K562 (cell line): ENCODE data around the gene FARSA. TPM values are rescaled to one million over a fixed set of nuclear protein-coding genes. Genes with fewer than 3 reads are reported as not detected.
"Not testable (repeated sequence)": the region's sequence is repeated elsewhere in the genome, so short reads cannot be mapped to it uniquely, and the experiment has no call there.

Source experiments
- ASH1L ChIP-seq: fragments of 450-650 bp; IDR thresholded peaks from 2 replicates; pipeline ENCODE4 v1.6.1; 2018; ENCODE audit warnings: borderline replicate concordance, mild to moderate bottlenecking, low read depth; ENCODE audit not compliant: partially characterized antibody
- DPF2 ChIP-seq: fragments of 450-650 bp; IDR thresholded peaks from 2 replicates; pipeline ENCODE4 v1.6.1; 2016
- EP400 ChIP-seq: fragments of 450-650 bp; IDR thresholded peaks from 2 replicates; pipeline ENCODE4 v1.6.1; 2017; ENCODE audit warnings: antibody characterized with exemption, mild to moderate bottlenecking, moderate library complexity
- LARP7 ChIP-seq: fragments of 450-650 bp; IDR thresholded peaks from 2 replicates; pipeline ENCODE4 v1.6.1; 2016
- LEF1 ChIP-seq: fragments of 450-650 bp; IDR thresholded peaks from 2 replicates; pipeline ENCODE4 v1.6.1; 2016; ENCODE audit warnings: mild to moderate bottlenecking
- MIER1 ChIP-seq: fragments of 450-650 bp; IDR thresholded peaks from 2 replicates; pipeline ENCODE4 v1.6.1; 2016; ENCODE audit warnings: antibody characterized with exemption, mild to moderate bottlenecking, low read depth
- TOE1 ChIP-seq, 2 experiments: fragments of 450-650 bp in 1 of 2; sonication (generic) in 1 of 2; formaldehyde crosslinking in 1 of 2; IDR thresholded peaks; 2 replicates each; pipeline versions ENCODE4 v1.7.1 to v1.8.0; 2016 to 2022; ENCODE audit warnings: borderline replicate concordance in 2 of 2, mild to moderate bottlenecking in 2 of 2, antibody characterized with exemption in 1 of 2, inconsistent platforms in 1 of 2, low read depth in 1 of 2, missing genetic modification reagents in 1 of 2, moderate library complexity in 1 of 2
- ZNF197 ChIP-seq: fragments of 200-800 bp; sonication (Bioruptor generic); IDR thresholded peaks from 2 replicates; pipeline ENCODE4 v1.6.1; 2016; ENCODE audit warnings: low read depth, missing genetic modification characterization, missing compliant biosample characterization
- ZNF384 ChIP-seq: IDR thresholded peaks from 2 replicates; pipeline ENCODE4 v1.6.1; 2012; ENCODE audit warnings: low read depth, low read length, improper control_type of control experiment
- polyA plus RNA-seq, 8 experiments: library from polyadenylated mRNA; depleted of rRNA in 4 of 8; stranded (reverse) in 5 of 8; unstranded in 3 of 8; fragments of >200 nt; fragmentation: Nextera tagmentation in 2 of 8; fragmentation: Illumina TruSeq in 1 of 8; extraction: Ambion mirVana in 2 of 8; extraction: Trizol in 1 of 8; gene quantifications; 2 replicates each; pipeline versions ENCODE4 v1.2.1 to v1.2.3, GENCODE V29; 2011 to 2014; ENCODE audit warnings: inconsistent platforms in 1 of 8, missing spikeins in 1 of 8
- total RNA-seq, 7 experiments: library from RNA; depleted of rRNA in 6 of 7; stranded (reverse); fragments of >200 nt in 6 of 7; fragmentation: Illumina TruSeq in 2 of 7; extraction: Trizol in 2 of 7; gene quantifications; 2 replicates each; pipeline versions ENCODE4 v1.2.1 to v1.2.3, GENCODE V29; 2011 to 2021; ENCODE audit warnings: low replicate concordance in 1 of 7
- TF ChIP-seq, protein P1 (sequence below): fragments of 450-650 bp; IDR thresholded peaks from 2 replicates; pipeline ENCODE4 v1.7.1; 2018; ENCODE audit warnings: mild to moderate bottlenecking, low read depth; ENCODE audit not compliant: partially characterized antibody
- TF ChIP-seq, protein P2 (sequence below), 2 experiments: fragments of 450-650 bp; conservative IDR thresholded peaks; 2 replicates each; pipeline ENCODE4 v1.6.1; 2017; ENCODE audit warnings: mild to moderate bottlenecking in 2 of 2, moderate library complexity in 2 of 2
- TF ChIP-seq, protein P3 (sequence below), 2 experiments: fragments of 450-650 bp; IDR thresholded peaks; 2 replicates each; pipeline ENCODE4 v1.6.1; 2018; ENCODE audit warnings: mild to moderate bottlenecking in 2 of 2, low read depth in 1 of 2; ENCODE audit not compliant: partially characterized antibody in 2 of 2
- TF ChIP-seq, protein P4 (sequence below): fragments of 450-650 bp; IDR thresholded peaks from 2 replicates; pipeline ENCODE4 v1.6.1; 2016; ENCODE audit warnings: borderline replicate concordance

Gene FARSA
- total and polyA plus RNA-seq, 9 of the 15 experiments (the other 6 are each of a cell fraction or from before 2014, with no cell fraction given), result 25.2 to 237 (median 89.6) TPM

DNA sequence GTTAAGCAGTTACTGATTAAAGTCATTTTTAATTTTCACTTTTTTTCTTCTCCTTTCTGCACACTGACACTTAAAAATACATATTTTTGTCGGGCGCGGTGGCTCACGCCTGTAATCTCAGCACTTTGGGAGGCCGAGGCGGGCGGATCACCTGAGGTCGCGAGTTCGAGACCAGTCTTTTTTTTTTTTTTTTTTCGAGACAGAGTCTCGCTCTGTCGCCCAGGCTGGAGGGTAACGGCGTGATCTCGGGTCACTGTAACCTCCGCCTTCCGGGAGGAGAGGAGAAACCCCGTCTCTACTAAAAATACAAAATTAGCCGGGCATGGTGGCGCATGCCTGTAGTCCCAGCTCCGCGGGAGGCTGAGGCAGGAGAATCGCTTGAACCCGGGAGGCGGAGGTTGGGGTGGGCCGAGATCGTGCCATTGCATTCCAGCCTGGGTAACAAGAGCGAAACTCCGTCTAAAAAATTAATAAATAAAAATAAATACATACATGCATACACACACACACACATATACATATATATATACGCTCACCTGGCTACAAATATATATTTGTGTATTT lies 24.0 kb upstream of the FARSA start (continued):
- TF ChIP-seq, protein P1, sequence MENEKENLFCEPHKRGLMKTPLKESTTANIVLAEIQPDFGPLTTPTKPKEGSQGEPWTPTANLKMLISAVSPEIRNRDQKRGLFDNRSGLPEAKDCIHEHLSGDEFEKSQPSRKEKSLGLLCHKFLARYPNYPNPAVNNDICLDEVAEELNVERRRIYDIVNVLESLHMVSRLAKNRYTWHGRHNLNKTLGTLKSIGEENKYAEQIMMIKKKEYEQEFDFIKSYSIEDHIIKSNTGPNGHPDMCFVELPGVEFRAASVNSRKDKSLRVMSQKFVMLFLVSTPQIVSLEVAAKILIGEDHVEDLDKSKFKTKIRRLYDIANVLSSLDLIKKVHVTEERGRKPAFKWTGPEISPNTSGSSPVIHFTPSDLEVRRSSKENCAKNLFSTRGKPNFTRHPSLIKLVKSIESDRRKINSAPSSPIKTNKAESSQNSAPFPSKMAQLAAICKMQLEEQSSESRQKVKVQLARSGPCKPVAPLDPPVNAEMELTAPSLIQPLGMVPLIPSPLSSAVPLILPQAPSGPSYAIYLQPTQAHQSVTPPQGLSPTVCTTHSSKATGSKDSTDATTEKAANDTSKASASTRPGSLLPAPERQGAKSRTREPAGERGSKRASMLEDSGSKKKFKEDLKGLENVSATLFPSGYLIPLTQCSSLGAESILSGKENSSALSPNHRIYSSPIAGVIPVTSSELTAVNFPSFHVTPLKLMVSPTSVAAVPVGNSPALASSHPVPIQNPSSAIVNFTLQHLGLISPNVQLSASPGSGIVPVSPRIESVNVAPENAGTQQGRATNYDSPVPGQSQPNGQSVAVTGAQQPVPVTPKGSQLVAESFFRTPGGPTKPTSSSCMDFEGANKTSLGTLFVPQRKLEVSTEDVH, result peak; percentile 44
- TF ChIP-seq TOE1 (IDR thresholded peaks at IDR 0.05; ENCODE audit: borderline replicate concordance) (0 out of 2 replicates have a peak, but pooled peaks have one; percentile 34), EP400 (peak; percentile 74; the same call in 1 of the 2 replicates), LEF1 (peak; percentile 53), MIER1 (0 out of 2 replicates have a peak, but pooled peaks have one; percentile 51), LARP7 (0 out of 2 replicates have a peak, but pooled peaks have one; percentile 48), DPF2 (peak; percentile 34; the same call in 1 of the 2 replicates), ASH1L (peak; percentile 47), ZNF384 (peak; percentile 46; the same call in 1 of the 2 replicates), ZNF197 (0 out of 2 replicates have a peak, but pooled peaks have one; percentile 34)
- TF ChIP-seq TOE1 (CRISPR knock-in tag; IDR thresholded peaks at IDR 0.05; ENCODE audit: borderline replicate concordance, low read depth), result not testable (repeated sequence)
- TF ChIP-seq, protein P2, sequence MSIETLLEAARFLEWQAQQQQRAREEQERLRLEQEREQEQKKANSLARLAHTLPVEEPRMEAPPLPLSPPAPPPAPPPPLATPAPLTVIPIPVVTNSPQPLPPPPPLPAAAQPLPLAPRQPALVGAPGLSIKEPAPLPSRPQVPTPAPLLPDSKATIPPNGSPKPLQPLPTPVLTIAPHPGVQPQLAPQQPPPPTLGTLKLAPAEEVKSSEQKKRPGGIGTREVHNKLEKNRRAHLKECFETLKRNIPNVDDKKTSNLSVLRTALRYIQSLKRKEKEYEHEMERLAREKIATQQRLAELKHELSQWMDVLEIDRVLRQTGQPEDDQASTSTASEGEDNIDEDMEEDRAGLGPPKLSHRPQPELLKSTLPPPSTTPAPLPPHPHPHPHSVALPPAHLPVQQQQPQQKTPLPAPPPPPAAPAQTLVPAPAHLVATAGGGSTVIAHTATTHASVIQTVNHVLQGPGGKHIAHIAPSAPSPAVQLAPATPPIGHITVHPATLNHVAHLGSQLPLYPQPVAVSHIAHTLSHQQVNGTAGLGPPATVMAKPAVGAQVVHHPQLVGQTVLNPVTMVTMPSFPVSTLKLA (conservative IDR thresholded peaks at IDR 0.05), result peak in 1 of 2 experiments; percentile 40; a peak in 1 of 4 replicates
- TF ChIP-seq, protein P3, sequence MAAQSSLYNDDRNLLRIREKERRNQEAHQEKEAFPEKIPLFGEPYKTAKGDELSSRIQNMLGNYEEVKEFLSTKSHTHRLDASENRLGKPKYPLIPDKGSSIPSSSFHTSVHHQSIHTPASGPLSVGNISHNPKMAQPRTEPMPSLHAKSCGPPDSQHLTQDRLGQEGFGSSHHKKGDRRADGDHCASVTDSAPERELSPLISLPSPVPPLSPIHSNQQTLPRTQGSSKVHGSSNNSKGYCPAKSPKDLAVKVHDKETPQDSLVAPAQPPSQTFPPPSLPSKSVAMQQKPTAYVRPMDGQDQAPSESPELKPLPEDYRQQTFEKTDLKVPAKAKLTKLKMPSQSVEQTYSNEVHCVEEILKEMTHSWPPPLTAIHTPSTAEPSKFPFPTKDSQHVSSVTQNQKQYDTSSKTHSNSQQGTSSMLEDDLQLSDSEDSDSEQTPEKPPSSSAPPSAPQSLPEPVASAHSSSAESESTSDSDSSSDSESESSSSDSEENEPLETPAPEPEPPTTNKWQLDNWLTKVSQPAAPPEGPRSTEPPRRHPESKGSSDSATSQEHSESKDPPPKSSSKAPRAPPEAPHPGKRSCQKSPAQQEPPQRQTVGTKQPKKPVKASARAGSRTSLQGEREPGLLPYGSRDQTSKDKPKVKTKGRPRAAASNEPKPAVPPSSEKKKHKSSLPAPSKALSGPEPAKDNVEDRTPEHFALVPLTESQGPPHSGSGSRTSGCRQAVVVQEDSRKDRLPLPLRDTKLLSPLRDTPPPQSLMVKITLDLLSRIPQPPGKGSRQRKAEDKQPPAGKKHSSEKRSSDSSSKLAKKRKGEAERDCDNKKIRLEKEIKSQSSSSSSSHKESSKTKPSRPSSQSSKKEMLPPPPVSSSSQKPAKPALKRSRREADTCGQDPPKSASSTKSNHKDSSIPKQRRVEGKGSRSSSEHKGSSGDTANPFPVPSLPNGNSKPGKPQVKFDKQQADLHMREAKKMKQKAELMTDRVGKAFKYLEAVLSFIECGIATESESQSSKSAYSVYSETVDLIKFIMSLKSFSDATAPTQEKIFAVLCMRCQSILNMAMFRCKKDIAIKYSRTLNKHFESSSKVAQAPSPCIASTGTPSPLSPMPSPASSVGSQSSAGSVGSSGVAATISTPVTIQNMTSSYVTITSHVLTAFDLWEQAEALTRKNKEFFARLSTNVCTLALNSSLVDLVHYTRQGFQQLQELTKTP (IDR thresholded peaks at IDR 0.05; ENCODE audit: low read depth in 1 of 2, partially characterized antibody in 2 of 2), result peak in 1 of 2 experiments; percentile 62
- TF ChIP-seq, protein P4, sequence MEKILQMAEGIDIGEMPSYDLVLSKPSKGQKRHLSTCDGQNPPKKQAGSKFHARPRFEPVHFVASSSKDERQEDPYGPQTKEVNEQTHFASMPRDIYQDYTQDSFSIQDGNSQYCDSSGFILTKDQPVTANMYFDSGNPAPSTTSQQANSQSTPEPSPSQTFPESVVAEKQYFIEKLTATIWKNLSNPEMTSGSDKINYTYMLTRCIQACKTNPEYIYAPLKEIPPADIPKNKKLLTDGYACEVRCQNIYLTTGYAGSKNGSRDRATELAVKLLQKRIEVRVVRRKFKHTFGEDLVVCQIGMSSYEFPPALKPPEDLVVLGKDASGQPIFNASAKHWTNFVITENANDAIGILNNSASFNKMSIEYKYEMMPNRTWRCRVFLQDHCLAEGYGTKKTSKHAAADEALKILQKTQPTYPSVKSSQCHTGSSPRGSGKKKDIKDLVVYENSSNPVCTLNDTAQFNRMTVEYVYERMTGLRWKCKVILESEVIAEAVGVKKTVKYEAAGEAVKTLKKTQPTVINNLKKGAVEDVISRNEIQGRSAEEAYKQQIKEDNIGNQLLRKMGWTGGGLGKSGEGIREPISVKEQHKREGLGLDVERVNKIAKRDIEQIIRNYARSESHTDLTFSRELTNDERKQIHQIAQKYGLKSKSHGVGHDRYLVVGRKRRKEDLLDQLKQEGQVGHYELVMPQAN, result 0 out of 2 replicates have a peak, but pooled peaks have one; percentile 6
